AG04450 (cell line): ENCODE data around the gene THRB. TPM values are rescaled to one million over a fixed set of nuclear protein-coding genes. Genes with fewer than 3 reads are reported as not detected.

Experiments
- CTCF ChIA-PET: fragments of 300-600, 350-600 bp; formaldehyde crosslinking; extraction: SDS; loops from one replicate; lab custom pipeline; 2022; ENCODE audit warnings: antibody characterized with exemption, inconsistent platforms; lab: Charles Lee
- POLR2A ChIA-PET: fragments of 350-600 bp; formaldehyde crosslinking; extraction: SDS; loops from one replicate; lab custom pipeline; 2021; ENCODE audit warnings: antibody characterized with exemption, inconsistent platforms; lab: Yijun Ruan, JAX
- DNase-seq: peaks from one replicate; pipeline ENCODE4 v3.0.0-alpha.2; 2011; ENCODE audit warnings: low read depth, low spot score
- H3K27ac ChIP-seq: one replicate; pipeline ENCODE4 v1.5.1; 2012; ENCODE audit warnings: low read depth, low read length, control low read depth
- H3K27me3 ChIP-seq: one replicate; pipeline ENCODE4 v1.6.0; 2012; ENCODE audit warnings: low read length; ENCODE audit not compliant: control insufficient read depth, insufficient read depth
- H3K4me3 ChIP-seq: 2 replicates; pipeline ENCODE4 v1.5.1; 2011; ENCODE audit warnings: mild to moderate bottlenecking, low read depth, low read length, control low read depth
- H3K9me3 ChIP-seq: 2 replicates; pipeline ENCODE4 v1.5.1; 2012; ENCODE audit warnings: low read length; ENCODE audit not compliant: control insufficient read depth, insufficient read depth
- polyA plus RNA-seq: library from polyadenylated mRNA; depleted of rRNA; stranded (reverse); fragments of >200 nt; gene quantifications from 2 replicates; pipeline ENCODE4 v1.2.3, GENCODE V29; 2011
- TF ChIP-seq, protein P1 (sequence below): IDR thresholded peaks from 2 replicates; pipeline ENCODE4 v1.5.1; 2011; ENCODE audit warnings: low read depth, low read length, control low read depth, inconsistent platforms

Gene THRB
- polyA plus RNA-seq, 1 experiment = 0.02 TPM

- H3K27ac ChIP-seq = no peak overlapping the region
- no peak for DNase-seq
- H3K4me3 ChIP-seq = no peak overlapping the region
- H3K9me3 ChIP-seq = no peaks in the 10 kb centered on the region
- CTCF ChIA-PET = no interaction called here
- no peaks in the 10 kb centered on the region for H3K27me3 ChIP-seq
- TF ChIP-seq, protein P1, sequence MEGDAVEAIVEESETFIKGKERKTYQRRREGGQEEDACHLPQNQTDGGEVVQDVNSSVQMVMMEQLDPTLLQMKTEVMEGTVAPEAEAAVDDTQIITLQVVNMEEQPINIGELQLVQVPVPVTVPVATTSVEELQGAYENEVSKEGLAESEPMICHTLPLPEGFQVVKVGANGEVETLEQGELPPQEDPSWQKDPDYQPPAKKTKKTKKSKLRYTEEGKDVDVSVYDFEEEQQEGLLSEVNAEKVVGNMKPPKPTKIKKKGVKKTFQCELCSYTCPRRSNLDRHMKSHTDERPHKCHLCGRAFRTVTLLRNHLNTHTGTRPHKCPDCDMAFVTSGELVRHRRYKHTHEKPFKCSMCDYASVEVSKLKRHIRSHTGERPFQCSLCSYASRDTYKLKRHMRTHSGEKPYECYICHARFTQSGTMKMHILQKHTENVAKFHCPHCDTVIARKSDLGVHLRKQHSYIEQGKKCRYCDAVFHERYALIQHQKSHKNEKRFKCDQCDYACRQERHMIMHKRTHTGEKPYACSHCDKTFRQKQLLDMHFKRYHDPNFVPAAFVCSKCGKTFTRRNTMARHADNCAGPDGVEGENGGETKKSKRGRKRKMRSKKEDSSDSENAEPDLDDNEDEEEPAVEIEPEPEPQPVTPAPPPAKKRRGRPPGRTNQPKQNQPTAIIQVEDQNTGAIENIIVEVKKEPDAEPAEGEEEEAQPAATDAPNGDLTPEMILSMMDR = no peak
- POLR2A ChIA-PET = no interaction called here
Measured at GRCh38 chr3:24514119-24514518, 19.5 kb upstream of the THRB start.

DNA sequence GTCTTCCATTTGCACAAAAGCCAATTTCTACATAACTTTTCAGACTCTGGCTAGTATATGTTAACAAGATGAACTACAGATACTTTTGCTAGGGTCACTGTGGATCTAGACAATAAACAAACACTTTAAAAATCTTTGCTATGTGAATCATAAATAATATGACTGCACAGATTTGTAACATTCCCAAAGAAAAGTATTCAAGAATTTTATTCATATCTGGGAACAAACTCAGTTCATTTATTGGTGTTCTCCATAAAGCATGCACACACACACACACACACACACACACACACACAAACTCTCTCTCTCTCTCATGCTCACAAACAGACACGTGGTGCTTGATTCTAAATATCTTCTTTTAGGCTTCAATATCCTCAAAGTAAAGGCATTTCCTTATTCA lies 18.8 kb upstream of the THRB start:
- ChIA-PET CTCF (no interaction called here), POLR2A (no interaction called here)
- Histone ChIP-seq H3K27me3 (no peaks in the 10 kb centered on the region), H3K27ac (no peak overlapping the region), H3K9me3 (no peaks in the 10 kb centered on the region), H3K4me3 (no peak overlapping the region)
- TF ChIP-seq, protein P1 = no peak
- DNase-seq = no peak

DNA sequence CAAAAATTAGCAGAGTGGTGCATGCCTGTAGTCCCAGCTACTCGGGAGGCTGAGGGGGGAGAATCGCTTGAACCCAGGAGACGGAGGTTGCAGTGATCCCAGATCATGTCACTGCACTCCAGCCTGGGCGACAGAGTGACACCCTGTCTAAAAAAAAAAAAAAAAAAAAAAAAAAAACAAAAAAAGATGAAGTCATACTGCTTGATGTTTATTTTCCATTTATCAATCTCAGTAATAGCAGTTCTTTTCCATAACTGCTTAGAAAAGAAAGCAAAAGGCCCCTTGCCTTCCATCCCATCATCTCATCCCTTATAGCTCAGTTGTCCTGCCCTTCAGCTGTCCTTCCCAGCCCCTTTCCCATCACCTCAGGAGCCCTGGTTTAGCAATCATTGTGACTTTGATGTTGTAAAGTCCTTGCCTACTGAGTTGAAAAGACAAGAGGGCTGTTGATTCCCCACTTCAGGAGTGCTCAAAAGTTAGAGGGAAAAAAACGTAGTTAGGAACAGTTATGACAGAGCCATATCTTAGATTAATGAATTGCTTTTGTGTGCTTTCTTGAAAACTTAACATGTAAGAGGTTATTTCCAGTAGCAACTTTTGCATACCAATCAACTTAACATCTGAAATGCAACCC lies 18.0 kb upstream of the THRB start:
- ChIA-PET POLR2A (no interaction called here), CTCF (interaction anchor here (0.7 kb wide), 1 partner anchor 167 kb away, joined by 7 read pairs; no protein-coding TSS in a partner anchor)
- TF ChIP-seq, protein P1 = no peak
- no peak for DNase-seq
- Histone ChIP-seq H3K4me3 (no peak overlapping the region), H3K9me3 (no peaks in the 10 kb centered on the region), H3K27ac (no peak overlapping the region), H3K27me3 (no peaks in the 10 kb centered on the region)

DNA sequence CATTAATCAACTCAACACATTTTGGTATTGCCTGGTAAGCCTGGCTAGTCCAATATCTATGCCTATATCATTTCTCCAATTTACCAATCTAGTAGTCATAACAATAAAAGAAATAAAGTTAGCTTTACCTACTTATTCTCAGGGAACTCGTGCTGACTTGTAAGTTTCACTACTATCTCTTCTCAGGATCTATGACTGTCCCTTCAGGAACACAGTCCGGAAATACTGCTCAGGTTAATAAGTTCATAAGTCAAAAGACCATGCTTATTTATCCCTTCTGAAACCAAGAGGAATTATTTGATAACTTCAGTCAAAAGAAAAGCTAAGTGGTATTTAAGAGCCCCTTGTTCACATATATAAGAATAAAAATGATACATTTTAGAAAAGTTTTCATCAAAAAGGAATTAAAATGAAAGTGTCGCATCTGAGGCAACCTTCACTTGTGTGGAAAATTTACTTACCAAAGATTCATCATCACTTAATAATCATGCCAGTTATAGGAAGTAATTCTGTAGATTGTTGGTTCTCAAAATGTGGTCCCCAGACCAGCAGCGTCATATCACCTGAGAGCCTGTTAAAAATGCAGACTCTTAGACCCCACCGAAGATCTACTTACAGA lies 15.5 kb upstream of the THRB start:
- Histone ChIP-seq H3K9me3 (no peaks in the 10 kb centered on the region), H3K27me3 (no peaks in the 10 kb centered on the region), H3K27ac (no peak overlapping the region), H3K4me3 (no peak overlapping the region)
- TF ChIP-seq, protein P1 = no peak
- ChIA-PET POLR2A (no interaction called here), CTCF (no interaction called here)
- DNase-seq = no peak

- Histone ChIP-seq H3K27ac (no peak overlapping the region), H3K27me3 (no peaks in the 10 kb centered on the region), H3K9me3 (no peaks in the 10 kb centered on the region), H3K4me3 (no peak overlapping the region)
- DNase-seq = no peak
- ChIA-PET CTCF (no interaction called here), POLR2A (no interaction called here)
- TF ChIP-seq, protein P1 = no peak
Measured at GRCh38 chr3:24508423-24508839, 13.8 kb upstream of the THRB start.
